Inflammatory macrophage treated with lipopolysaccharide for 4 hours (primary cell): Measurements from ENCODE around the gene ESRRB.

Experiments used
- DNase-seq: peaks from one replicate; pipeline ENCODE4 v3.0.0-alpha.2; 2020

The ESRRB gene

GRCh38 chr14:76407449-76408150 lies 31.7 kb downstream of the ESRRB start:
- DNase-seq = no peak

- DNase-seq = no peak
Measured at GRCh38 chr14:76408877-76409276, 32.9 kb downstream of the ESRRB start.

GRCh38 chr14:76412501-76412900 lies 36.6 kb downstream of the ESRRB start:
- no peak for DNase-seq

GRCh38 chr14:76413106-76413961 lies 37.4 kb downstream of the ESRRB start:
- no peak for DNase-seq

DNA sequence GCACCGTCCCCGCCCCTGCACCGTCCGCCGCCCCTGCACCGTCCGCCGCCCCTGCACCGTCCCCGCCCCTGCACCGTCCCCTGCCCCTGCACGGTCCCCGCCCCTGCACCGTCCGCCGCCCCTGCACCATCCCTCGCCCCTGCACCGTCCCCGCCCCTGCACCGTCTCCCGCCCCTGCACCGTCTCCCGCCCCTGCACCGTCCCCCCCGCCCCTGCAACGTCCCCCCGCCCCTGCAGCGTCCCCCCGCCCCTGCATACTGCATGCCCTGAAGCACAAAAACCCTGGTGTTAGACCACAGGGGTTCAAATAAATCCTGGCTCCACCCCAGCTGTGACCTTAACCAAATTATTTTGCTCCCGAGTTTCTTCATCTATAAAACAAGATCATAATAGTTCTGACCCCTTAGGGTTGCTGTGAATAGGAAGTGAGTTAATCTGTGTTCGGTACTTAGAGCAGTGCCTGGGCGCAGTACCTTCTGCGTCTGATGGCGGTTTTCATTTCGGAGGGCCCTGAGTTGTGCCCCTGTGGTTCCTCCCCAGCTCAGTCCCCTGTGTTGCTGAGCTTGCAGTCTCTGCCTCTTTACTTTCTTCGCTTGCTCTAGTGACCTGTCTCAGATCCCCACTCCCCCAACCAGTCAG lies 38.1 kb downstream of the ESRRB start:
- DNase-seq = no peak

- DNase-seq = no peak
Measured at GRCh38 chr14:76419399-76419798, 43.5 kb downstream of the ESRRB start.

DNA sequence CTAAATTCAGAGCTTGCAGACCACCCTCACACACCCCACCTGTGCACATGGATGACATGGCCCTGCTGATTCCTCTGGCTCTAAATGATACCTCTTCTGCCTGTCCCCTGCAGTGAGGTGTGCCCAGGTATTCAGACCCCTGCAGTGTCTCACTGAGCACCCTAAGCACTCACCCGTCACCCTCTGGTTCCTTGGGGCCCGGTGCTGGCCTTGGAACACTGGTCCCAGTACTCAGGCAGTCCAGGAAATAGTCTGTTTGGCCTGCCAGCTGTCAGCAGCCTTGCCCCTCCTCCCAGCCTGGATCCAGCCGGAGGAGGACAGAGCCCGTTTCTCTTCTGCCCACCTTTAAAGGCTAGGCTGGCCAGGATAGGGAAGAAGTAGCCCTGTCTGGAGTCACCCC lies 44.9 kb downstream of the ESRRB start:
- no peak for DNase-seq

GRCh38 chr14:76421662-76422061 lies 45.7 kb downstream of the ESRRB start:
- no peak for DNase-seq

GRCh38 chr14:76422662-76423061 lies 46.7 kb downstream of the ESRRB start:
- DNase-seq = no peak

DNA sequence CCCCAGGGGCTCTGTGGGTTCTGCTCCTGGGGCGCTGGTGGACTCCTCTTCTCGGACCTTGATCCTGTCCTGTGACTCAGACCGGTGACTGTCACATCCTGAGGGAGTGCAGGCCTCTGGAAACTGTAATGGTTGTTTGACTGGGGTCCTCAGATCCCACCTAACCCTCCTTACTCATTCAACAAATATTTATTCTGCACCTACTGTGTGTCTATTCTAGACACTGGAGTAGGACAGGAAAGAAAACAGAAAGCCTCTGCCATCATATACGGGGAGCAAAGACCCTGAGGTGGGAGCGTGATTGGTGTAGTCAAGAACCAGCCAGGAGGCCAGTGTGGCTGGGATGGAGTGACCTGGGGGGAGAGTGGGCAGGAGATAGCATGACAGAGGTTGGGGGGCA lies 47.6 kb downstream of the ESRRB start:
- DNase-seq = no peak

DNA sequence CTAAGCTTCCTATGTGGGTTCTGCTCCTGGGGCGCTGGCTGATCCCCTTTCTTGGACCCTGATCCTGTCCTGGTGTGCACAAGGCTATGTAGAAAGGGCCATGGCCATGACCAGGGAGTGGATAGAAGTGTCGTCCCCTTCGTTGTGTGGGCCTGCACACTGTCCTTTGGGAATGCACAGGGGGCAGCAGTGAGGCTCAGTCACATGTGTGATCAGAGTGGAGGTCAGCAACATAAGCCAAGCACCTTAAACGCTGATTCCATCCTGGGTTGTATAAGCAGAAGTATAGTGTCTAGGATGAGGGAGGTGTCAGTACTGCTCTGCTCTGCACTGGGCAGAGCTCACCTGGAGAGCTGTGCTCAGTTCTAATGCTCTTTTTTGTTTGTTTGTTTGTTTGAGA lies 48.4 kb downstream of the ESRRB start:
- no peak for DNase-seq

DNA sequence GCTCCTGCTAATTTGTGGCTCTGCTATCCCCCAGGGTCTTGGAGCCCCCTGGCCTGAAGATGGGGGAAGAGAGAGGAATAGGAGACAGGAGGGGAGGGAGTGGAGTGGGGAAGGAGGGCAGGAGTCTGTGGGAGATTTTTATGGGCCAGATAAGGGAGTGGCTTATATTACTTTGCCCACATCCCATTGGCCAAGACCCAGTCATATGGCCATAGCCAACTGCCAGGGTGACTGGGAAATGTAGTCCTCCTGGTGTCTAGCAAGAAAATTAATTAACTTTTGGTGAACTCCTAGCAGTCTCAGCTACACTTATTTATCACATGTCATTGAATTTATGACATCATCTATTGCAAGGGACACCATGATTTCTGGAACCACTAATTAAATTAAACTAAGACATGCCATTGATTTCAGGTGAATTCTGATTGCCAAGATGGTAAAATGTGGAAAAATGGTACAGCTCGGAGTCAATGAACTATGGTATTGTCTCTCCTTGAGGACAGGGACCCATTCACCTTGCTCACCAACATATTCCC lies 50.3 kb downstream of the ESRRB start:
- no peak for DNase-seq

DNA sequence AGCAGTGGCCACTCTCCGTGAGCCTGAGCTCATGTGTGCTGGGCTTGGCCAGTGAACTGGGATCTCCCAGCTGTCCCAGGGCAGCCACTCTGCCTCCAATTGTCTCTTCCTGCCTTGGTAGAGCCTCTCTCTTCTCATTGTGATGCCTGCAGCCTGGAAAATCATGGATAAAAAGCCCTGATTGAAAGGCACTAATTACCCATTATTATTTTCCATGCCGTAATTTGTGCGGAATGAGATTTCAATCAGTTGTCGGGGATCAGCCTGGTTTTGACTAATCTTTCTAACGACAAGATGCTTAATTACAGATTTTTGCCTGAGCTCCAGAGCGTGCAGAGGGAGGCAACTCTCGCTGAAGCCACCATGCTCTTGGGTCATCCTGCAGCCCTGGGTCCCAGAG lies 52.7 kb downstream of the ESRRB start:
- no peak for DNase-seq

DNA sequence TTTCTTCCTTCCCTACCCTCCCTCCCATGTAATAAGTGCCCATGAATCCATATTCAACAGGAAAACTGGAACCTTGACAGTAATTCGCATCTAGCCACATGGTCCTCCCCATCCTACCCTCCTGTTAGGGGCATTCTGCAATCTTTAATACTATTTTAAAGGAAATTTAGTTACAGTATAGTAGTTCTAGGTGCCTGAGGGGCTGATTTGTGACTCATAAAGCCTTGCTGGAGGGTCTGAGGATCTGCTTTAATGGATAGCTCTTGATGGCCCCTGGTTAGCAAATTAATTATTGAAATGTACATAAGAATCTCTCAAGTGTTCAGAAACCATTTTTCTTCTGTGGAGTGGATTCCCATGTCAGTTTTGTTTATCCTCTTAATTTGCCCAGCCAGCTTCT lies 54.1 kb downstream of the ESRRB start:
- DNase-seq = no peak

GRCh38 chr14:76430475-76430980 lies 54.6 kb downstream of the ESRRB start:
- no peak for DNase-seq

GRCh38 chr14:76431538-76431937 lies 55.6 kb downstream of the ESRRB start:
- DNase-seq = no peak

DNA sequence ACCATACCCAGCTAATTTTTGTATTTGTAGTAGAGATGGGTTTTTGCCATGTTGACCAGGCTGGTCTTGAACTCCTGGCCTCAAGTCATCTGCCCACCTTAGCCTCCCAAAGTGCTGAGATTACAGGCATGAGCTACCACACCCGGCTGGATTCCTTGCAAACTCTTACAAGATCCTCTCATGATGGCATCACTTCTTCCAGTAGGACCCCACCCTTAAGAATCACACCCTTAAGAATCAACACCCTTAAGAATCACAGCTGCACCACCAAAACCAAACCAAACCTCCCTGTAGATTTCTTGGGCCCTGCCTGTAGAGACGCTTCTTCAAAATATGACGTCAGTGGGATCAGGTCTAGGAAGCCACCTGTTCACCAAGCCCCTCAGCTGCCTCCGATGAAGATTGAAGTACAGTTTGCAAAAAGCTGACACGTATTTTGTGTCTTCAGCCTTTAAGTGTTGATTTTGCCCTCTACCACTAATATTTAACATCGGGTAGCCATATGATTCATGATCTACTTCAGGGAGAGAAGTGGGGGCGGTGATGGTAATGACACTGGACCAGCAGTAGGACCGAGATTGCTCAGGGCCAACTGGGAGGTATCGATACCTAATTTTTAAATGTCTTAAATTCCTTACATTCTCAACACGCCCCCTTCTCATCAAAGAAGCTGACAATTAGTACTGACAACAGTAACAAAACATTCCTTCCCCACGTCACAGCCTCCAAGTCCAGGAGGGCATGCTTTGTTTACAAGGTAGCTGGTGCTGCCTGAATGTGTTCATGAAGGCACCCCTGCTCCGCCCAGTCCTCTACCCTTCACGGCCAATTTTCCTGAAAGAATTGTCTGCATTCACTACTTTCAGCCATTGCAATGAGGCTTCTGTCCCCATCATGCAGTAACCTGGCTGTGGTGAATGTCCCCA lies 57.2 kb downstream of the ESRRB start:
- DNase-seq = no peak

- no peak for DNase-seq
Measured at GRCh38 chr14:76434220-76434619, 58.3 kb downstream of the ESRRB start.

- DNase-seq = no peak
Measured at GRCh38 chr14:76439237-76439775, 63.4 kb downstream of the ESRRB start.

DNA sequence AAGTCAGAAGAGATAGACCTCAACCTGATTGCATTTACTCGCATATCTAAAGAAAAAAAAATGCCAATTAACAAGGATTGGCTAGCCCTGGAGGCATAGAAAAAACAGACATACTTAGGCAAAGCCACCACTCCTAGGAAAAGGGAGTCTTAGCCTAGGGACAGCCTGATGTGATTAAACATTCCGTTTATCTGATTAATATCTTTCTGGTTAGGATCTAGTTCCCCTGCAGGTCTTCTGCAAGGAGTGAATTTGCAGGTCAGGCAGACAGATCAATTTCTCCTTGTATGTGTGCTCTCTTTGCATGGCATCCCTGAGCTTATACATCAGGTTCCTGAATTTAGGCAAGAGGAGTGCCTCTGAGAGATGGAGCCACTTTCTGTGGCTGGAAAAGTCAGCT lies 70.5 kb downstream of the ESRRB start:
- no peak for DNase-seq

DNA sequence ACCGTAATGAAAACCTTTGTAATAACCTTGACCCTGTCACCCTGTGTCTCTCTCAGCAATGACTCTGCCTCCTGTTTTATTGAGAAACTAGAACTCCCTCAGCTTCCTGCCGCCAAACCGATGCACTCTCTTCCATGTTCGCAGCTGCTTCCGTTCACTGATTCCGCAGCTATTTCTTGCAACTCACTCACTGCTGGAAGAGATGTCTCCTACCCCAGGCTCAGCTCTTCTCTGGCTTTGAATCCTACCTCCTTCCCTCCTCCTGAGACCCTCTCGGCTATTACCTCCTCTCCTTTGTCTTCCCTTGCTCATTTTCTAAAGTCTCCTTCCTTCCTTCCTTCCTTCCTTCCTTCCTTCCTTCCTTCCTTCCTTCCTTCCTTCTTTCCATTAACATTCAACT lies 71.0 kb downstream of the ESRRB start:
- no peak for DNase-seq

DNA sequence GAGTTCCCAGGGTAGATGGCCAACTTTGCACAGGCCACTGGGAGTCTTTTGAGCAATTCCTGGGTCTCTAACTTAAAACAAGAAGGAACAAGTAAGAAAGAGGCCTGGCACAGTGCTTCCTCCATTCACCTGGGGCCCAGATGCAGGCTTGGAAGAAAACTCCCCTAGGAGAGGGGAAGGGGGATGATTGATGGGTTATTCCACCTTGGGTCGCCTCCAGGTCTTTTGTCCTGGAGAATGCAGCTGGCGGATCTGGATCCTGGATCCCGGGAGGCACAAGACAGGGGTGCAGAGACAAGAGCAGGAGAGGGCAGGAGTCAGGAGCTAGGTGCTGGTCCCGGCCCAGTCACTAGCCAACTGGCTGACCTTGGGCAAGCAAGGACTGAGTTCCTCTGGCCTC lies 74.5 kb downstream of the ESRRB start:
- no peak for DNase-seq
